ENCODE data around the gene KIF26B. TPM values are rescaled to one million over a fixed set of nuclear protein-coding genes. Genes with fewer than 3 reads are reported as not detected.

Gene KIF26B
- polyA plus RNA-seq, 1 donor (not counting 4 experiments of a cell fraction or from before 2014, with no cell fraction given) = 0.58 TPM

DNA sequence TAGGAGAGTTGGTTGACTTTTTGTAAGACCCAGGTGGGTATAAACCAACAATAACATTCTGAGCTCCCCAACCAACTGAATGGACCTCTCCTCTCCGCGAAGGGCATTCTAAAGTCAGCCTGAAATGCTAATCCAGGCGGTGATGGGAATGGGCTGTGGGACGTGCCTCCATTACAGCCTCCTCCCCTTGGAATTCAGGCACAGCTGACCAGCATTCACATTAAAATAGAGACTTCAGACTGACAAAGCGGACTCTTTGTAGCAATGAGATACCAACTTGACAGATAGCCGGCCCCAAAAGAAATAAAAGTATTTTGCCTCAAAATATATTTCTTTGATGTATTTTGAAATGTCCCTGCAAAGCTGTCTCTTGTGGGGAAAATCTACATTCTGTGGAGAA, 101.7 kb downstream of the KIF26B start:
- H3K79me2 ChIP-seq (ENCODE audit: control insufficient read depth, insufficient read depth, low read length) = no peaks in the 10 kb centered on the region
- no peaks in the 10 kb centered on the region for H3K9me1 ChIP-seq (ENCODE audit: control insufficient read depth, extremely low read depth, insufficient read depth, low read length)
- no peak overlapping the region for H2AFZ ChIP-seq (ENCODE audit: control insufficient read depth, low read length)
- H4K20me1 ChIP-seq (ENCODE audit: control insufficient read depth, extremely low read depth, insufficient read depth, low read length) = no peaks in the 10 kb centered on the region
- TF ChIP-seq, protein P1, sequence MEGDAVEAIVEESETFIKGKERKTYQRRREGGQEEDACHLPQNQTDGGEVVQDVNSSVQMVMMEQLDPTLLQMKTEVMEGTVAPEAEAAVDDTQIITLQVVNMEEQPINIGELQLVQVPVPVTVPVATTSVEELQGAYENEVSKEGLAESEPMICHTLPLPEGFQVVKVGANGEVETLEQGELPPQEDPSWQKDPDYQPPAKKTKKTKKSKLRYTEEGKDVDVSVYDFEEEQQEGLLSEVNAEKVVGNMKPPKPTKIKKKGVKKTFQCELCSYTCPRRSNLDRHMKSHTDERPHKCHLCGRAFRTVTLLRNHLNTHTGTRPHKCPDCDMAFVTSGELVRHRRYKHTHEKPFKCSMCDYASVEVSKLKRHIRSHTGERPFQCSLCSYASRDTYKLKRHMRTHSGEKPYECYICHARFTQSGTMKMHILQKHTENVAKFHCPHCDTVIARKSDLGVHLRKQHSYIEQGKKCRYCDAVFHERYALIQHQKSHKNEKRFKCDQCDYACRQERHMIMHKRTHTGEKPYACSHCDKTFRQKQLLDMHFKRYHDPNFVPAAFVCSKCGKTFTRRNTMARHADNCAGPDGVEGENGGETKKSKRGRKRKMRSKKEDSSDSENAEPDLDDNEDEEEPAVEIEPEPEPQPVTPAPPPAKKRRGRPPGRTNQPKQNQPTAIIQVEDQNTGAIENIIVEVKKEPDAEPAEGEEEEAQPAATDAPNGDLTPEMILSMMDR (optimal IDR thresholded peaks at IDR 0.05 in 1 of 3, IDR thresholded peaks at IDR 0.05 in 1 of 3, conservative IDR thresholded peaks at IDR 0.05 in 1 of 3; ENCODE audit: extremely low read depth in 1 of 3, insufficient read depth in 2 of 3, low read length in 3 of 3) = no peak
- no peak for TF ChIP-seq EZH2 (IDR thresholded peaks at IDR 0.05; ENCODE audit: low read length)
- no peak overlapping the region for H3K9ac ChIP-seq (ENCODE audit: control insufficient read depth, extremely low read depth, insufficient read depth, low read length)
- H3K27ac ChIP-seq (ENCODE audit: control insufficient read depth, insufficient read depth, low read length) = no peak overlapping the region
- H3K9me3 ChIP-seq (ENCODE audit: control insufficient read depth, low read depth, low read length) = no peaks in the 10 kb centered on the region
- no peaks in the 10 kb centered on the region for H3K36me3 ChIP-seq (ENCODE audit: control insufficient read depth in 2 of 2, extremely low read depth in 1 of 2, insufficient read depth in 2 of 2, low read length in 2 of 2)
- dilution Hi-C loops (cut with MboI; ENCODE audit: extremely low pct_ligation_motif_present, low sequenced_read_pairs) = no loop called here
- DNase-seq (ENCODE audit: low read depth, low spot score) (no peak), FAIRE-seq (no peak)
- H3K4me2 ChIP-seq (ENCODE audit: control insufficient read depth, extremely low read depth, insufficient read depth, low read depth, low read length) = no peak overlapping the region
- no peaks in the 10 kb centered on the region for H3K4me1 ChIP-seq (ENCODE audit: control insufficient read depth, extremely low read depth, insufficient read depth, low read length)
- no peaks in the 10 kb centered on the region for H3K27me3 ChIP-seq (ENCODE audit: control insufficient read depth, extremely low read depth, insufficient read depth, low read length)
- H3K4me3 ChIP-seq (ENCODE audit: control insufficient read depth in 2 of 3, extremely low read depth in 1 of 3, insufficient read depth in 2 of 3, low read depth in 1 of 3, low read length in 3 of 3) = no peak overlapping the region

DNA sequence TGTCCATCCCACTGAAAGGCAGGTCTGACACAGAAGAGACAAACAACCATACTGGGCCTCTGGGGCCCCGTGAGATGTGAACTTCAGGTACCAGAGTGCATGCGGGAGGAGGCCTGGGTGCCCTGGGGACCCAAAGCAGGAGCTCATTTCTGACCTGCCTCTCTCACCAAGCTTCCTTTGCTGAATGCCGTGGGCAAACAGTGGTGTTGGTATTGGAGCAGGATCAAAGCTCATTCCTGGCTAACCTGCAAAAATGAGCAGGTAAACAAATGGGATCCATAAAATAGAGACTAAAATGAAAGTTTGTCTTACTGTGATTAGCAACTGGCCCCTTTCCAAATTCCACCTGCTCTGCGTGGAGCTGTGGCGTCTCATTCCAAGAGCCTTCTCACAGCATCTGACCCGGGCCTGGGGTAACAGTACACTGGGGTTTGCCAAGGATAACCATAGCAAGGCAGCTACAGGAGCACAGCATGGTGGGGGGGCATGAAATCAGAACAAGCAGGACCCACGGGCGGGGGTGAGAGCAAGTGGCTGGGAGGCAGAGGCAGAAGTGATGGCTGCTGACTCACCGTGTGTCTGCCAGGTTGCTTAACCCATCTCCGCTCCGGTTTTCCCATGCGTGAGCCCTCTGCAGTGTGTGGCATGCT, 103.6 kb downstream of the KIF26B start:
- Histone ChIP-seq H3K27ac (ENCODE audit: control insufficient read depth, insufficient read depth, low read length) (no peak overlapping the region), H3K9ac (ENCODE audit: control insufficient read depth, extremely low read depth, insufficient read depth, low read length) (no peak overlapping the region), H3K9me3 (ENCODE audit: control insufficient read depth, low read depth, low read length) (no peaks in the 10 kb centered on the region), H3K9me1 (ENCODE audit: control insufficient read depth, extremely low read depth, insufficient read depth, low read length) (no peaks in the 10 kb centered on the region), H3K36me3 (ENCODE audit: control insufficient read depth in 2 of 2, extremely low read depth in 1 of 2, insufficient read depth in 2 of 2, low read length in 2 of 2) (no peaks in the 10 kb centered on the region), H2AFZ (ENCODE audit: control insufficient read depth, low read length) (no peak overlapping the region), H3K4me1 (ENCODE audit: control insufficient read depth, extremely low read depth, insufficient read depth, low read length) (no peaks in the 10 kb centered on the region), H3K27me3 (ENCODE audit: control insufficient read depth, extremely low read depth, insufficient read depth, low read length) (no peaks in the 10 kb centered on the region), H3K79me2 (ENCODE audit: control insufficient read depth, insufficient read depth, low read length) (no peaks in the 10 kb centered on the region), H3K4me3 (ENCODE audit: control insufficient read depth in 2 of 3, extremely low read depth in 1 of 3, insufficient read depth in 2 of 3, low read depth in 1 of 3, low read length in 3 of 3) (no peak overlapping the region), H3K4me2 (ENCODE audit: control insufficient read depth, extremely low read depth, insufficient read depth, low read depth, low read length) (no peak overlapping the region), H4K20me1 (ENCODE audit: control insufficient read depth, extremely low read depth, insufficient read depth, low read length) (no peaks in the 10 kb centered on the region)
- dilution Hi-C loops (cut with MboI; ENCODE audit: extremely low pct_ligation_motif_present, low sequenced_read_pairs) = no loop called here
- DNase-seq (ENCODE audit: low read depth, low spot score) (no peak), FAIRE-seq (no peak)
- no peak for TF ChIP-seq EZH2 (IDR thresholded peaks at IDR 0.05; ENCODE audit: low read length)
- TF ChIP-seq, protein P1 (optimal IDR thresholded peaks at IDR 0.05 in 1 of 3, IDR thresholded peaks at IDR 0.05 in 1 of 3, conservative IDR thresholded peaks at IDR 0.05 in 1 of 3; ENCODE audit: extremely low read depth in 1 of 3, insufficient read depth in 2 of 3, low read length in 3 of 3) = no peak
